Testis (tissue), 3 donors: ENCODE results near the gene IL18BP. TPM values are rescaled to one million over a fixed set of nuclear protein-coding genes. Genes with fewer than 3 reads are reported as not detected.

Experiments used
- DNase-seq: peaks from one replicate; pipeline ENCODE4 v3.0.0-alpha.2; 2019
- H3K27ac ChIP-seq, 2 donors: fragments of 200-600 bp; sonication (generic); one replicate each; pipeline ENCODE4 v1.5.1; 2019
- H3K27me3 ChIP-seq: fragments of 200-600 bp; sonication (generic); one replicate; pipeline ENCODE4 v1.5.1; 2019
- H3K36me3 ChIP-seq: fragments of 200-600 bp; sonication (generic); one replicate; pipeline ENCODE4 v1.5.1; 2017; ENCODE audit warnings: low read depth; ENCODE audit errors: missing control alignments
- H3K4me1 ChIP-seq: fragments of 200-600 bp; sonication (generic); one replicate; pipeline ENCODE4 v1.5.1; 2019
- H3K4me3 ChIP-seq, 2 donors: fragments of 200-600 bp; sonication (generic); one replicate each; pipeline ENCODE4 v1.5.1; 2017 to 2019
- H3K9me3 ChIP-seq: fragments of 200-600 bp; sonication (generic); one replicate; pipeline ENCODE4 v1.5.1; 2017
- CTCF ChIP-seq, 3 experiments: fragments of 450-650 bp in 2 of 3; fragments of 200-600 bp in 1 of 3; sonication (generic) in 1 of 3; IDR thresholded peaks; one replicate each; pipeline ENCODE4 v1.5.1; 2016 to 2019; ENCODE audit warnings: antibody characterized with exemption in 3 of 3, mild to moderate bottlenecking in 2 of 3, moderate library complexity in 1 of 3
- POLR2A ChIP-seq: fragments of 450-650 bp; IDR thresholded peaks from one replicate; pipeline ENCODE4 v1.6.1; 2017; ENCODE audit warnings: antibody characterized with exemption, mild to moderate bottlenecking, moderate library complexity
- WGBS, 2 donors: methylation state at CpG; one replicate each; pipeline ENCODE4 v1.1.5; 2018; 5-methylcytosine and 5-hydroxymethylcytosine counted together
- intact Hi-C: fragments of 100-400 bp; cut with DNase I; formaldehyde crosslinking; loops from one replicate; pipeline ENCODE4 v1.15.1; 2023; ENCODE audit warnings: low total_unique reads
- polyA plus RNA-seq: library from polyadenylated mRNA; stranded (reverse); fragments of 350-450 nt; fragmentation: Illumina TruSeq; extraction: RNeasy Lipid Tissue Mini Kit (QIAGEN cat#74804); gene quantifications from one replicate; pipeline ENCODE4 v1.2.3, GENCODE V29; 2014; ENCODE audit warnings: low read depth, low replicate concordance; ENCODE audit not compliant: insufficient read depth
- total RNA-seq, 2 donors: library from RNA; depleted of rRNA; stranded (reverse); fragments of >200 nt; gene quantifications; one replicate each; pipeline ENCODE4 v1.2.3, GENCODE V29; 2016

IL18BP gene
- total and polyA plus RNA-seq, 3 donors from 2014 or later, result 11.7 to 16.8 (median 13.5) TPM

GRCh38 chr11:71997594-71997993 is 1.1 kb upstream of the IL18BP start:
- intact Hi-C loops, result no loop called here
- TF ChIP-seq CTCF (IDR thresholded peaks at IDR 0.05), result no peak
- no peak overlapping the region for H3K27ac ChIP-seq
- WGBS, 2 donors, result 92 to 95% methylated on average over 3 of the region's 3 CpGs
- H3K36me3 ChIP-seq, result no peaks in the 10 kb centered on the region
- H3K27me3 ChIP-seq, result no peaks in the 10 kb centered on the region
- H3K4me1 ChIP-seq, result peaks cover 15% of the 10 kb centered on the region
- H3K9me3 ChIP-seq, result no peaks in the 10 kb centered on the region
- no peak overlapping the region for H3K4me3 ChIP-seq
- DNase-seq, result no peak

GRCh38 chr11:71998061-71998460 is 648 bp upstream of the IL18BP start:
- no peak for DNase-seq
- Histone ChIP-seq H3K4me1 (peaks cover 15% of the 10 kb centered on the region), H3K36me3 (no peaks in the 10 kb centered on the region), H3K27ac (peak overlapping the region in 1 of 2 donors; percentile 14), H3K4me3 (no peak overlapping the region), H3K9me3 (no peaks in the 10 kb centered on the region), H3K27me3 (no peaks in the 10 kb centered on the region)
- intact Hi-C loops, result no loop called here
- no peak for TF ChIP-seq POLR2A
- TF ChIP-seq CTCF (IDR thresholded peaks at IDR 0.05), result no peak
- WGBS, 2 donors, result 83 to 96% methylated on average over 2 of the region's 2 CpGs

- no peak overlapping the region for H3K4me3 ChIP-seq
- TF ChIP-seq POLR2A, result no peak
- TF ChIP-seq CTCF (IDR thresholded peaks at IDR 0.05), result no peak
- H3K9me3 ChIP-seq, result no peaks in the 10 kb centered on the region
- DNase-seq, result peak; percentile 57
- intact Hi-C loops, result no loop called here
- H3K4me1 ChIP-seq, result peaks cover 15% of the 10 kb centered on the region
- WGBS, 2 donors, result 32 to 40% methylated on average over 2 of the region's 2 CpGs
- no peaks in the 10 kb centered on the region for H3K36me3 ChIP-seq
- H3K27ac ChIP-seq, result peak overlapping the region; percentile 14 to 33
- H3K27me3 ChIP-seq, result no peaks in the 10 kb centered on the region
These were observed 653 bp downstream of the IL18BP start for GRCh38 chr11:71999362-71999761.

- H3K4me3 ChIP-seq, result no peak overlapping the region
- no peaks in the 10 kb centered on the region for H3K9me3 ChIP-seq
- 57 to 67% methylated on average over 7 to 8 of the region's 8 CpGs for WGBS, 2 donors
- TF ChIP-seq CTCF (IDR thresholded peaks at IDR 0.05) (no peak), POLR2A (no peak)
- no peaks in the 10 kb centered on the region for H3K36me3 ChIP-seq
- DNase-seq, result peak; percentile 56
- peak overlapping the region; percentile 14 to 33 for H3K27ac ChIP-seq
- no peaks in the 10 kb centered on the region for H3K27me3 ChIP-seq
- peaks cover 15% of the 10 kb centered on the region for H3K4me1 ChIP-seq
- intact Hi-C loops, result no loop called here
These were observed 1.1 kb downstream of the IL18BP start for GRCh38 chr11:71999798-72000197.

GRCh38 chr11:72000202-72000867 is 1.6 kb downstream of the IL18BP start:
- Histone ChIP-seq H3K27me3 (no peaks in the 10 kb centered on the region), H3K4me1 (peaks cover 15% of the 10 kb centered on the region), H3K36me3 (peaks cover 2% of the 10 kb centered on the region)

More at GRCh38 chr11:72000202-72000867, 1.6 kb downstream of the IL18BP start:
- WGBS, 2 donors, result 90 to 96% methylated on average over 7 to 10 of the region's 10 CpGs
- no peak for DNase-seq
- H3K4me3 ChIP-seq, result no peak overlapping the region
- H3K9me3 ChIP-seq, result no peaks in the 10 kb centered on the region
- TF ChIP-seq POLR2A, result no peak
- TF ChIP-seq CTCF (IDR thresholded peaks at IDR 0.05), result no peak
- H3K27ac ChIP-seq, result no peak overlapping the region
- intact Hi-C loops, result no loop called here
